ENCODE results near the gene FRMD6. TPM values are rescaled to one million over a fixed set of nuclear protein-coding genes. Genes with fewer than 3 reads are reported as not detected.
"Not testable (repeated sequence)": the region's sequence is repeated elsewhere in the genome, so short reads cannot be mapped to it uniquely, and the experiment has no call there.

The FRMD6 gene
- total RNA-seq, 1 donor from 2014 or later: 228 TPM

- no peak for DNase-seq (ENCODE audit: low read depth)
- no peak for TF ChIP-seq CTCF (IDR thresholded peaks at IDR 0.05; ENCODE audit: insufficient read depth, low read length, poor library complexity, severe bottlenecking)
Measured at GRCh38 chr14:51744372-51745130, 92.8 kb downstream of the FRMD6 start.

GRCh38 chr14:51746823-51747222 lies 95.1 kb downstream of the FRMD6 start:
- not testable (repeated sequence) for H3K27me3 ChIP-seq (ENCODE audit: control insufficient read depth, insufficient read depth, low read length); H3K4me3 ChIP-seq (ENCODE audit: low read depth, low read length); DNase-seq (ENCODE audit: low read depth); H3K36me3 ChIP-seq (ENCODE audit: control insufficient read depth, insufficient read depth, low read length)

More at GRCh38 chr14:51744372-51745130, 92.8 kb downstream of the FRMD6 start:
- Histone ChIP-seq H3K27me3 (ENCODE audit: control insufficient read depth, insufficient read depth, low read length) (no peaks in the 10 kb centered on the region), H3K4me3 (ENCODE audit: low read depth, low read length) (no peak overlapping the region), H3K36me3 (ENCODE audit: control insufficient read depth, insufficient read depth, low read length) (no peaks in the 10 kb centered on the region)

- Histone ChIP-seq H3K4me3 (ENCODE audit: low read depth, low read length) (no peak overlapping the region), H3K27me3 (ENCODE audit: control insufficient read depth, insufficient read depth, low read length) (no peaks in the 10 kb centered on the region), H3K36me3 (ENCODE audit: control insufficient read depth, insufficient read depth, low read length) (no peaks in the 10 kb centered on the region)
- no peak for TF ChIP-seq CTCF (IDR thresholded peaks at IDR 0.05; ENCODE audit: insufficient read depth, low read length, poor library complexity, severe bottlenecking)
- no peak for DNase-seq (ENCODE audit: low read depth)
Measured at GRCh38 chr14:51750542-51750941, 98.8 kb downstream of the FRMD6 start.

- H3K27me3 ChIP-seq (ENCODE audit: control insufficient read depth, insufficient read depth, low read length); H3K36me3 ChIP-seq (ENCODE audit: control insufficient read depth, insufficient read depth, low read length); H3K4me3 ChIP-seq (ENCODE audit: low read depth, low read length): not testable (repeated sequence)
- DNase-seq (ENCODE audit: low read depth): peak; percentile 4
Measured at GRCh38 chr14:51751611-51752345, 100.1 kb downstream of the FRMD6 start.

- not testable (repeated sequence) for DNase-seq (ENCODE audit: low read depth); H3K27me3 ChIP-seq (ENCODE audit: control insufficient read depth, insufficient read depth, low read length); H3K4me3 ChIP-seq (ENCODE audit: low read depth, low read length); H3K36me3 ChIP-seq (ENCODE audit: control insufficient read depth, insufficient read depth, low read length)
Measured at GRCh38 chr14:51757756-51758155, 106.0 kb downstream of the FRMD6 start.

GRCh38 chr14:51759950-51760349 lies 108.2 kb downstream of the FRMD6 start:
- H3K36me3 ChIP-seq (ENCODE audit: control insufficient read depth, insufficient read depth, low read length): no peaks in the 10 kb centered on the region
- no peaks in the 10 kb centered on the region for H3K27me3 ChIP-seq (ENCODE audit: control insufficient read depth, insufficient read depth, low read length)
- no peak for DNase-seq (ENCODE audit: low read depth)
- no peak for TF ChIP-seq CTCF (IDR thresholded peaks at IDR 0.05; ENCODE audit: insufficient read depth, low read length, poor library complexity, severe bottlenecking)
- H3K4me3 ChIP-seq (ENCODE audit: low read depth, low read length): no peak overlapping the region

- H3K27me3 ChIP-seq (ENCODE audit: control insufficient read depth, insufficient read depth, low read length); DNase-seq (ENCODE audit: low read depth); H3K4me3 ChIP-seq (ENCODE audit: low read depth, low read length); H3K36me3 ChIP-seq (ENCODE audit: control insufficient read depth, insufficient read depth, low read length): not testable (repeated sequence)
Measured at GRCh38 chr14:51765726-51766125, 114.0 kb downstream of the FRMD6 start.

- not testable (repeated sequence) for H3K27me3 ChIP-seq (ENCODE audit: control insufficient read depth, insufficient read depth, low read length); H3K4me3 ChIP-seq (ENCODE audit: low read depth, low read length); DNase-seq (ENCODE audit: low read depth)
Measured at GRCh38 chr14:51766586-51766985, 114.9 kb downstream of the FRMD6 start.

GRCh38 chr14:51769261-51769660 lies 117.6 kb downstream of the FRMD6 start:
- not testable (repeated sequence) for H3K27me3 ChIP-seq (ENCODE audit: control insufficient read depth, insufficient read depth, low read length); DNase-seq (ENCODE audit: low read depth); H3K4me3 ChIP-seq (ENCODE audit: low read depth, low read length); H3K36me3 ChIP-seq (ENCODE audit: control insufficient read depth, insufficient read depth, low read length)

More at GRCh38 chr14:51766586-51766985, 114.9 kb downstream of the FRMD6 start:
- H3K36me3 ChIP-seq (ENCODE audit: control insufficient read depth, insufficient read depth, low read length): not testable (repeated sequence)
